SU-DHL-6 (cell line): ENCODE data around the gene F2RL1.
"Not testable (repeated sequence)": the region's sequence is repeated elsewhere in the genome, so short reads cannot be mapped to it uniquely, and the experiment has no call there.

ENCODE experiments used
- H2AFZ ChIP-seq: fragments of 200-600 bp; sonication (generic); 2 replicates; pipeline ENCODE4 v1.6.1; 2014; ENCODE audit warnings: low read depth, mild to moderate bottlenecking, moderate library complexity, mixed read lengths, antibody characterized with exemption, low read length; ENCODE audit not compliant: severe bottlenecking
- H3F3A ChIP-seq: fragments of 200-600 bp; shearing (Covaris generic); 2 replicates; pipeline ENCODE4 v1.6.0; 2016; ENCODE audit warnings: antibody characterized with exemption, mild to moderate bottlenecking; ENCODE audit not compliant: insufficient read depth
- H3K27ac ChIP-seq: fragments of 200-600 bp; sonication (generic); 2 replicates; pipeline ENCODE4 v1.5.1; 2016; ENCODE audit warnings: low read depth, mild to moderate bottlenecking, low read length, moderate library complexity, mixed read lengths
- H3K27me3 ChIP-seq: fragments of 200-600 bp; sonication (generic), shearing (Covaris generic); 2 replicates; pipeline ENCODE4 v1.6.0; 2014; ENCODE audit warnings: mild to moderate bottlenecking, low read length
- H3K36me3 ChIP-seq: fragments of 200-600 bp; sonication (generic); 2 replicates; pipeline ENCODE4 v1.6.1; 2014; ENCODE audit warnings: mild to moderate bottlenecking, low read length, mixed read lengths
- H3K4me2 ChIP-seq: fragments of 300-600, 200-600 bp; shearing (Covaris generic), sonication (generic); 2 replicates; pipeline ENCODE4 v1.6.0; 2014; ENCODE audit warnings: low read length, low read depth, mild to moderate bottlenecking; ENCODE audit not compliant: poor library complexity, severe bottlenecking
- H3K4me3 ChIP-seq: fragments of 200-600 bp; sonication (generic); 2 replicates; pipeline ENCODE4 v1.5.1; 2014; ENCODE audit warnings: antibody characterized with exemption, low read length, mild to moderate bottlenecking, mixed read lengths; ENCODE audit not compliant: insufficient read depth, poor library complexity, severe bottlenecking
- H3K79me2 ChIP-seq: fragments of 200-600 bp; sonication (generic); 2 replicates; pipeline ENCODE4 v1.6.1; 2014; ENCODE audit warnings: mild to moderate bottlenecking, low read length, moderate library complexity; ENCODE audit not compliant: insufficient read depth
- H3K9ac ChIP-seq: fragments of 200-600 bp; sonication (generic); 2 replicates; pipeline ENCODE4 v1.7.0; 2014; ENCODE audit warnings: mild to moderate bottlenecking, low read length
- H3K9me2 ChIP-seq: fragments of 200-600 bp; sonication (generic); replicated peaks from 2 replicates; pipeline ENCODE4 v1.6.1; 2014; ENCODE audit warnings: low read length; ENCODE audit not compliant: insufficient read depth
- H3K9me3 ChIP-seq: fragments of 200-600 bp; sonication (generic); 2 replicates; pipeline ENCODE4 v1.6.1; 2014; ENCODE audit warnings: low read length, mixed read lengths; ENCODE audit not compliant: insufficient read depth
- H4K20me1 ChIP-seq: fragments of 200-600 bp; sonication (generic); 2 replicates; pipeline ENCODE4 v1.6.1; 2014; ENCODE audit warnings: low read depth, mild to moderate bottlenecking, antibody characterized with exemption, low read length, moderate library complexity, mixed read lengths
- EZH2phosphoT487 ChIP-seq: fragments of 200-600 bp; sonication (generic), shearing (Covaris generic); conservative IDR thresholded peaks from 2 replicates; pipeline ENCODE4 v1.6.1; 2018; ENCODE audit warnings: mild to moderate bottlenecking, antibody characterized with exemption, low read length, moderate library complexity, mixed read lengths
- TF ChIP-seq, protein P1 (sequence below): fragments of 200-600 bp; sonication (generic); IDR thresholded peaks from one replicate; pipeline ENCODE4 v1.5.1; 2017; ENCODE audit warnings: antibody characterized with exemption, mild to moderate bottlenecking, low read length, moderate library complexity; ENCODE audit not compliant: insufficient read depth, poor library complexity, severe bottlenecking

Gene F2RL1

DNA sequence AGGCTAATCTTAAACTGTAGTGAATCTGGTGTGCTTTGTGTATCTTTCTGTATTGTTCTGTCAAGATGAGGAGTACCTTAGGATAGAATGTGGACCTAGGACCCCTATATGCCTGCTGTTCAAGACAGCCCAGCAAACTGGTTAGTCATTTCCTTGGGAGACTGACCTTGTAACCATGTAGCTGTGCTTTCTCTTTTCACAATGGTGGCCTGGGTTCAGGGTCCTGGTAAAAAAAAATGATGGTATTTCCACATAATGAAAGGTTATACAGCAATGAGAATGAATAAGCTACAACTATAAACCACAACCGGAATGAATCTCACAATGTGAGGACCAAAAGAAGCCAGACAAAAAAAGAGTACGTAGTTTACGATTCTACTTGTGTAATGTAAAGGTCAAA, 36.4 kb upstream of the F2RL1 start:
- H3K4me3 ChIP-seq = no peak overlapping the region
- H2AFZ ChIP-seq = no peak overlapping the region
- H3K9me3 ChIP-seq = no peaks in the 10 kb centered on the region
- H3K27ac ChIP-seq = no peak overlapping the region
- no peaks in the 10 kb centered on the region for H3K9me2 ChIP-seq
- TF ChIP-seq EZH2phosphoT487 = no peak
- TF ChIP-seq, protein P1, sequence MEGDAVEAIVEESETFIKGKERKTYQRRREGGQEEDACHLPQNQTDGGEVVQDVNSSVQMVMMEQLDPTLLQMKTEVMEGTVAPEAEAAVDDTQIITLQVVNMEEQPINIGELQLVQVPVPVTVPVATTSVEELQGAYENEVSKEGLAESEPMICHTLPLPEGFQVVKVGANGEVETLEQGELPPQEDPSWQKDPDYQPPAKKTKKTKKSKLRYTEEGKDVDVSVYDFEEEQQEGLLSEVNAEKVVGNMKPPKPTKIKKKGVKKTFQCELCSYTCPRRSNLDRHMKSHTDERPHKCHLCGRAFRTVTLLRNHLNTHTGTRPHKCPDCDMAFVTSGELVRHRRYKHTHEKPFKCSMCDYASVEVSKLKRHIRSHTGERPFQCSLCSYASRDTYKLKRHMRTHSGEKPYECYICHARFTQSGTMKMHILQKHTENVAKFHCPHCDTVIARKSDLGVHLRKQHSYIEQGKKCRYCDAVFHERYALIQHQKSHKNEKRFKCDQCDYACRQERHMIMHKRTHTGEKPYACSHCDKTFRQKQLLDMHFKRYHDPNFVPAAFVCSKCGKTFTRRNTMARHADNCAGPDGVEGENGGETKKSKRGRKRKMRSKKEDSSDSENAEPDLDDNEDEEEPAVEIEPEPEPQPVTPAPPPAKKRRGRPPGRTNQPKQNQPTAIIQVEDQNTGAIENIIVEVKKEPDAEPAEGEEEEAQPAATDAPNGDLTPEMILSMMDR = no peak
- H3K4me2 ChIP-seq = no peak overlapping the region
- H3K9ac ChIP-seq = no peak overlapping the region
- no peaks in the 10 kb centered on the region for H4K20me1 ChIP-seq
- no peaks in the 10 kb centered on the region for H3K27me3 ChIP-seq
- no peaks in the 10 kb centered on the region for H3K79me2 ChIP-seq
- no peaks in the 10 kb centered on the region for H3K36me3 ChIP-seq
- H3F3A ChIP-seq = no peaks in the 10 kb centered on the region

DNA sequence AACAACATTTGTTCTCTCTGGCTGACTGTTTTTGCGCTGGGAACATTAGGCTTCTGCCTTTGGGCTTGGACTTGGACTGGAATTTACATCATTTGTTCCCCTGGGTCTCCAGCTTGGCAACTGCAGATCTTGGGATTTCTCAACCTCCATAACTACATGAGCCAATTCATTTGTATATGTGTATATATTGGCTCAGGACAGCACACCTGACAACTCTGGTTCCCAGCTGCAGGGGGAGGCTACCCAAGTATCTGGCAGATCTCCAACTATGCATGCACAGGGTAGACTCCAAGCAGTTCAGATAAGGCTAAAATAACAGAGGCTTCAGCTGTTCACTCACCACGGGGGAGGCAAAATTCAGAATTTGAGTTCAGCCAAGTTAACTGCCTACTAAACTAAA, 31.6 kb upstream of the F2RL1 start:
- Histone ChIP-seq H3F3A (no peaks in the 10 kb centered on the region), H3K79me2 (no peaks in the 10 kb centered on the region), H3K36me3 (no peaks in the 10 kb centered on the region), H3K27me3 (no peaks in the 10 kb centered on the region), H3K4me2 (no peak overlapping the region), H2AFZ (no peak overlapping the region), H3K4me3 (no peak overlapping the region), H4K20me1 (no peaks in the 10 kb centered on the region), H3K9me2 (no peaks in the 10 kb centered on the region), H3K9ac (no peak overlapping the region), H3K9me3 (no peaks in the 10 kb centered on the region), H3K27ac (no peak overlapping the region)
- TF ChIP-seq, protein P1 = no peak
- no peak for TF ChIP-seq EZH2phosphoT487

DNA sequence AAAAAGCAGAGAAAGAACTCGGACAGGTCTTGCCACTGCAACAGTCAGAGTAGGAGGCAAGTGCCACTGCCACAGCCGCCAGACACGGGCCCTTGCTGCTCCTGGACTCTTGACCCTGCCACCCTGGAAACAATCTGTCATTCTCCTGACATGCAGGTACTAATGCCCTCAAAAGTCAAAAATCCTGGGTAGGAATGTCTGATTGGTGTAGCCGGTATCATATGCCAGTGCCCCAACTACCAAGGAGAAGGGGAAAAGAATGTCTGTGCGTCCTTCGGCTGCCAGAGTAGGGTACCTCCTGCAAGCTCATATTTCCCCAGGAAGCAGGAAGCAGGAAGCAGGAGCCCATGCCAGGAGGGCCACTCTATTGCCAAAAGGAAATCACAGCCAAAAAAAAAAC, 30.5 kb upstream of the F2RL1 start:
- Histone ChIP-seq H3K36me3 (no peaks in the 10 kb centered on the region), H3K9ac (no peak overlapping the region), H3K79me2 (no peaks in the 10 kb centered on the region), H4K20me1 (no peaks in the 10 kb centered on the region), H2AFZ (no peak overlapping the region), H3K27ac (no peak overlapping the region), H3K27me3 (no peaks in the 10 kb centered on the region), H3K4me2 (no peak overlapping the region), H3F3A (no peaks in the 10 kb centered on the region), H3K9me3 (no peaks in the 10 kb centered on the region), H3K9me2 (no peaks in the 10 kb centered on the region), H3K4me3 (no peak overlapping the region)
- TF ChIP-seq, protein P1 = no peak
- no peak for TF ChIP-seq EZH2phosphoT487

DNA sequence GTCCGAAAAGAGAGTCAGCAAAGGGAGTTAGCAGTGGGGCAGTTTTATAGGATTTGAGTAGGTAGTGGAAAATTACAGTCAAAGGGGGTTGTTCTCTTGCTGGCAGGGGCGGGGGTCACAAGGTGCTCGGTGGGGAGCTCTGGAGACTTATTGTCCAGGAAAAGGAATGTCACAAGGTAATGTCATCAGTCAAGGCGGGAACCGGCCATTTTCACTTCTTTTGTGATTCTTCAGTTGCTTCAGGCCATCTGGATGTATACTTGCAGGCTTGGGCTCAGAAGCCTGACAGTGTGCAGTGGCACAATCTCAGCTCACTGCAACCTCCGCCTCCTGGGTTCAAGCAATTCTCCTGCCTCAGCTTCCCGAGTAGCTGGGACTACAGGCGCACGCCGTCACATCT, 29.6 kb upstream of the F2RL1 start:
- H3F3A ChIP-seq, H4K20me1 ChIP-seq, H2AFZ ChIP-seq, H3K27ac ChIP-seq, H3K36me3 ChIP-seq, H3K4me2 ChIP-seq, H3K27me3 ChIP-seq, H3K9me2 ChIP-seq, H3K79me2 ChIP-seq, H3K4me3 ChIP-seq, H3K9me3 ChIP-seq, H3K9ac ChIP-seq: not testable (repeated sequence)
